Stomach (tissue), 4 donors: ENCODE data around the gene ZSWIM5.

Experiments used
- POLR2A ChIP-seq, 4 donors: fragments of 450-650 bp; IDR thresholded peaks; one replicate each; pipeline ENCODE4 v1.6.1; 2016; ENCODE audit warnings: antibody characterized with exemption in 4 of 4, control low read depth in 2 of 4, mild to moderate bottlenecking in 1 of 4, moderate library complexity in 1 of 4
- TF ChIP-seq, protein P1 (sequence below), 7 experiments: fragments of 450-650 bp in 4 of 7; fragments of 200-600 bp in 3 of 7; sonication (generic) in 3 of 7; IDR thresholded peaks; one replicate each; pipeline ENCODE4 v1.5.1; 2016 to 2019; ENCODE audit warnings: antibody characterized with exemption in 7 of 7, control low read depth in 2 of 7, mild to moderate bottlenecking in 1 of 7

DNA sequence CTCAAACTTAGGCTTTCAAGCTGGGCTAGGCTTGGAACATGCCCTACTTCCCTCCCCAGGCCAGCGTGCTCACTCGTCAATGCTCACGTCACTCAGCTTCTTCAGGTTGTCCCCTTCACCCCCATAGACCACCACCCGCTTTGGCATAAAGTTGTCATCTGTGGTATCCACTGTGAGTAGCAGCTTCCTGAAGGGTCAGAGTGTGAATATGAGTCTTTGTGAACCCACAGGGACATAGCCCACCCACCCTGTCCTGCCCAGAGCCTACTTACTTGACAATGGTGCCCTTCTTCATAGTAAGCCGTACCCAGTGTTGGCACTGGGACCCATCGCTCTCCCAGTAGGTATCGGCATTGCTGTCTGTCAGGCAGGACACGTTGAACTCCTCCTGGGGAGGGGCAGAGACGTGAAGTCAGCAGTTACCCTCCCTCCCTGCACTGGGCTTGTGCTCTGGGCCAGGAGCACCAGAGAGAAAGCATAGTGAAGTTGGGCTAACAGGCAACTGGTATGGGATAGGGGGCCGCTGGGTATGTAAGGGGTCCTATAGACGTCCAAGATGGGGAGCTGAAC, 197.0 kb downstream of the ZSWIM5 start:
- TF ChIP-seq POLR2A (IDR thresholded peaks at IDR 0.05), result no peak
- TF ChIP-seq, protein P1, sequence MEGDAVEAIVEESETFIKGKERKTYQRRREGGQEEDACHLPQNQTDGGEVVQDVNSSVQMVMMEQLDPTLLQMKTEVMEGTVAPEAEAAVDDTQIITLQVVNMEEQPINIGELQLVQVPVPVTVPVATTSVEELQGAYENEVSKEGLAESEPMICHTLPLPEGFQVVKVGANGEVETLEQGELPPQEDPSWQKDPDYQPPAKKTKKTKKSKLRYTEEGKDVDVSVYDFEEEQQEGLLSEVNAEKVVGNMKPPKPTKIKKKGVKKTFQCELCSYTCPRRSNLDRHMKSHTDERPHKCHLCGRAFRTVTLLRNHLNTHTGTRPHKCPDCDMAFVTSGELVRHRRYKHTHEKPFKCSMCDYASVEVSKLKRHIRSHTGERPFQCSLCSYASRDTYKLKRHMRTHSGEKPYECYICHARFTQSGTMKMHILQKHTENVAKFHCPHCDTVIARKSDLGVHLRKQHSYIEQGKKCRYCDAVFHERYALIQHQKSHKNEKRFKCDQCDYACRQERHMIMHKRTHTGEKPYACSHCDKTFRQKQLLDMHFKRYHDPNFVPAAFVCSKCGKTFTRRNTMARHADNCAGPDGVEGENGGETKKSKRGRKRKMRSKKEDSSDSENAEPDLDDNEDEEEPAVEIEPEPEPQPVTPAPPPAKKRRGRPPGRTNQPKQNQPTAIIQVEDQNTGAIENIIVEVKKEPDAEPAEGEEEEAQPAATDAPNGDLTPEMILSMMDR (IDR thresholded peaks at IDR 0.05), result no peak
